Naive thymus-derived CD8-positive, alpha-beta T cell (primary cell): ENCODE data around the gene TCF3. TPM values are rescaled to one million over a fixed set of nuclear protein-coding genes. Genes with fewer than 3 reads are reported as not detected.
"Not testable (repeated sequence)": the region's sequence is repeated elsewhere in the genome, so short reads cannot be mapped to it uniquely, and the experiment has no call there.

Experiments
- ATAC-seq, 2 donors: fragments of 150-1000 bp; cut with Tn5 transposase in 1 of 2; sonication (Bioruptor Pico), chemical (Tn5 transposase) in 1 of 2; 1 replicate in 1 of 2; 2 replicates in 1 of 2; pipeline ENCODE4 v1.10.0; 2021; ENCODE audit warnings: mild to moderate bottlenecking in 2 of 2, moderate library complexity in 2 of 2
- POLR2A ChIA-PET: fragments of 350-600 bp; sonication (Branson Sonifier 250); formaldehyde crosslinking; loops from one replicate; lab custom pipeline; 2021; ENCODE audit warnings: antibody characterized with exemption; lab: Charles Lee
- DNase-seq, 10 donors: peaks; one replicate each; pipeline versions ENCODE4 v3.0.0 to v3.0.0-alpha.2; 2020 to 2022
- H3K27ac Mint-ChIP-seq, 10 donors: one replicate each; pipeline ENCODE4 v1.8.0; 2020 to 2022; ENCODE audit warnings: mild to moderate bottlenecking in 10 of 10, mixed read lengths in 10 of 10, moderate library complexity in 4 of 10, inconsistent platforms in 1 of 10
- H3K27me3 Mint-ChIP-seq, 5 donors: one replicate each; pipeline ENCODE4 v1.8.0; 2021 to 2022; ENCODE audit warnings: mixed read lengths in 5 of 5
- H3K36me3 Mint-ChIP-seq, 3 donors: one replicate each; pipeline ENCODE4 v1.8.0; 2020 to 2022; ENCODE audit warnings: mixed read lengths in 3 of 3, mild to moderate bottlenecking in 2 of 3, inconsistent platforms in 1 of 3
- H3K4me1 Mint-ChIP-seq, 4 donors: one replicate each; pipeline ENCODE4 v1.8.0; 2021 to 2022; ENCODE audit warnings: mixed read lengths in 4 of 4
- H3K4me3 Mint-ChIP-seq, 10 donors: one replicate each; pipeline ENCODE4 v1.8.0; 2020 to 2022; ENCODE audit warnings: mild to moderate bottlenecking in 10 of 10, mixed read lengths in 10 of 10, moderate library complexity in 6 of 10, inconsistent platforms in 1 of 10
- H3K9me3 Mint-ChIP-seq, 9 donors: one replicate each; pipeline ENCODE4 v1.8.0; 2020 to 2022; ENCODE audit warnings: mixed read lengths in 9 of 9, mild to moderate bottlenecking in 3 of 9, inconsistent platforms in 1 of 9, moderate library complexity in 1 of 9
- polyA plus RNA-seq, 3 donors: library from polyadenylated mRNA; unstranded; fragments of 300-500 nt; fragmentation: Illumina TruSeq; gene quantifications; one replicate each; pipeline ENCODE4 v1.2.3, GENCODE V29; 2021
- total RNA-seq, 8 experiments: library from RNA in 2 of 8; stranded (reverse) in 2 of 8; gene quantifications; one replicate each; pipeline ENCODE4 v1.2.3 and lab custom pipeline; 2021 to 2026

The TCF3 gene
- total and polyA plus RNA-seq, 5 experiments from 2014 or later: 7.8 to 102 (median 33.0) TPM

DNA sequence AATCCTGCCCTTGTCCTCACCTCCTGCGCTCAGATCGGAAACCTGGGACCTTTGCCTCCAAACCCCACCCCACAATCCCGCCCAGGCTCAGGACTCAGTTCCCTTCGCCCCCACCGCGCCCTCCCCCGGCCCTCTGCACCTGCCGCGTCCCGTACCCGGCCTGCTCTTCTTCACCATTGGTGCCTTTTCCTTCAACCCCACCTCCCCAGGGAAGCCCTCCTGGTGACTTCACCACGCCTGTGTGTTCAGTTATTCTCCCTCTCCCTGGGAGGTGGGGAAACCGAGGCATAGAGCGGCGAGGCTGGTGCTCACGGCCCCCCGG is 19.3 kb upstream of the TCF3 start:
- Mint-ChIP-seq H3K4me3 (peak overlapping the region in 4 of 10 donors; percentile 13 to 45 (median 36)), H3K36me3 (peaks cover 0 to 6% (median 4%) of the 10 kb centered on the region in 3 donors), H3K4me1 (peaks cover 11 to 32% (median 22%) of the 10 kb centered on the region in 4 donors), H3K27ac (no peak overlapping the region), H3K27me3 (peaks cover 14 to 65% (median 41%) of the 10 kb centered on the region in 5 donors), H3K9me3 (no peaks in the 10 kb centered on the region)
- POLR2A ChIA-PET: interaction anchor here (0.6 to 1.7 kb wide), 2 partner anchors 66 to 125 kb away, joined by 4 to 6 read pairs; no protein-coding TSS in a partner anchor
- no peak for DNase-seq
- ATAC-seq: peak; percentile 9 to 19

DNA sequence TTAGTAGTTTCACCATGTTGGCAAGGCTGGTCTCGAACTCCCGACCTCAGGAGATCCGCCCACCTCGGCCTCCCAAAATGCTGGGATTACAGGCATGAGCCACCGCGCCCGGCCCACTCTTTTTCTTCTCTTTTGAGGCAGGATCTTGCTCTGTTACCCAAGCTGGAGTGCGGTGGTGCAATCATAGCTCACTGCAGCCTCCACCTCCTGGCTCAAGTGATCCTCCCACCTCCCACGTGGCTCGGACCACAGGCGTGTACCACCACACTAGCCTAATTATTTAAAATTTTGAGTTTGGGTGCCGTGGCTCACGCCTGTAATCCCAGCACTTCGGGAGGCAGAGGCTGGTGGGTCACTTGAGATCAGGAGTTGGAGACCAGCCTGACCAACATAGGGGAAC is 18.3 kb upstream of the TCF3 start:
- H3K4me1 Mint-ChIP-seq: peaks cover 11 to 32% (median 23%) of the 10 kb centered on the region in 4 donors
- peaks cover 14 to 64% (median 41%) of the 10 kb centered on the region in 5 donors for H3K27me3 Mint-ChIP-seq
- not testable (repeated sequence) for H3K36me3 Mint-ChIP-seq, H3K9me3 Mint-ChIP-seq, H3K4me3 Mint-ChIP-seq, DNase-seq, H3K27ac Mint-ChIP-seq, ATAC-seq
- POLR2A ChIA-PET: interaction anchor here (0.6 to 1.4 kb wide), 2 partner anchors 65 to 167 kb away, joined by 3 to 4 read pairs; no protein-coding TSS in a partner anchor

GRCh38 chr19:1668486-1669270 is 16.3 kb upstream of the TCF3 start:
- Mint-ChIP-seq H3K27ac (peak overlapping the region in 3 of 10 donors; percentile 50 to 85 (median 84)), H3K4me1 (peaks cover 11 to 31% (median 24%) of the 10 kb centered on the region in 4 donors), H3K4me3 (peak overlapping the region in 9 of 10 donors; percentile 16 to 83 (median 55)), H3K9me3 (no peaks in the 10 kb centered on the region), H3K36me3 (peaks cover 0 to 6% (median 4%) of the 10 kb centered on the region in 3 donors), H3K27me3 (peaks cover 11 to 48% (median 27%) of the 10 kb centered on the region in 5 donors)
- DNase-seq (peak in 2 of 10 donors; percentile 26 to 31), ATAC-seq (peak; percentile 56 to 65)
- POLR2A ChIA-PET: interaction anchor here (0.8 to 1.4 kb wide), 2 partner anchors 15 to 63 kb away, joined by 3 to 6 read pairs; partner anchors contain the start of gene UQCR11

DNA sequence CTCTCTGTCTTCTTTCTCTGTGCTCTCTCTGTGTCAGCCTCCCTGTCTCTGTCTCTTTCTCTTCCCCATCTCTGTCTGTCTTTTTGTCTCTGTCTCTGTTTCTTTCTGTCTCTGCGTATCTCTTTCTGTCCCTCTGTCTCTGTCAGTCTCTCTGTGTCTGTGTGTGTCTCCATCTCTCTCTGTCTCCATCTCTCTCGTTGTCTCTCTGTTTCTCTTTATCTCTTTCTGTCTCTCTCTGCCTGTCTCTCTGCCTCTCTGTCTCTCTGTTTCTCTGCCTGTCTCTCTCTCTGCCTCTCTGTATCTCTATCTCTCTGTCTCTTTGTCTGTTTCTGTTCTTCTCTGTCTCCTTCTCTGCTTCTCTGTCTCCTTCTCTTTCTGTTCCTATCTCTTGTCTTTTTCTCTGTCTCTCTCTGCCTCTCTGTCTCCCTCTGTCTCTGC is 15.7 kb upstream of the TCF3 start:
- POLR2A ChIA-PET: no interaction called here
- Mint-ChIP-seq H3K9me3 (no peaks in the 10 kb centered on the region), H3K4me1 (peaks cover 11 to 26% (median 24%) of the 10 kb centered on the region in 4 donors), H3K27ac (peak overlapping the region in 6 of 10 donors; percentile 23 to 85 (median 50)), H3K36me3 (peaks cover 0 to 6% (median 4%) of the 10 kb centered on the region in 3 donors), H3K4me3 (peak overlapping the region in 8 of 10 donors; percentile 5 to 83 (median 49)), H3K27me3 (peaks cover 8 to 42% (median 24%) of the 10 kb centered on the region in 5 donors)
- ATAC-seq (no peak), DNase-seq (no peak)

DNA sequence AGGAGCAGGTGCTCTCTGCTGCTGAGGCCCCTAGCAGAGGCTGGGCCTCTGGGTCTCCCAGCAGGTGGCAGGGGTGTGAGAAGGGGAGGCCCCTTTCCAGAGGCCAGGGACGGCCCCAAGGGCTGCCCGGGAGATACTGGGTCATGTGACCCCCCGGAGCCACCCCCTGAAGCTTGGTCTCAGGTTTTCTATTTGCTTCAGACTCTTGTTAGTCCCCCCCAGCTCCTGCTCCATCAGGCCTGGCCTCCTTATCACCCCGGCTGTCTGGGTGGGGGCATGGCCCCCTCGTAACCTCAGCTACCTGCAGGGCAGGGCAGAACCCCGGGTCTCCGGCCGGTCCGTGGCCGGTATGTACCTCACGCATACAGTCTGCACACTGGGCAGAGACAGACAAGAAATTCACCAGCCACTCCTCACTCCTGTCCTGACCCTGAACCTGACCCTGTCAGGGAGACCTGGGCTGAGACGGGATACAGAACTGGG is 13.2 kb upstream of the TCF3 start:
- Mint-ChIP-seq H3K9me3 (peaks cover 0 to 2% (median 0%) of the 10 kb centered on the region in 9 donors), H3K4me3 (no peak overlapping the region), H3K4me1 (peaks cover 11 to 28% (median 24%) of the 10 kb centered on the region in 4 donors), H3K27ac (no peak overlapping the region), H3K27me3 (peaks cover 8 to 34% (median 21%) of the 10 kb centered on the region in 5 donors), H3K36me3 (peaks cover 0 to 6% (median 4%) of the 10 kb centered on the region in 3 donors)
- DNase-seq (no peak), ATAC-seq (no peak)
- POLR2A ChIA-PET: no interaction called here

DNA sequence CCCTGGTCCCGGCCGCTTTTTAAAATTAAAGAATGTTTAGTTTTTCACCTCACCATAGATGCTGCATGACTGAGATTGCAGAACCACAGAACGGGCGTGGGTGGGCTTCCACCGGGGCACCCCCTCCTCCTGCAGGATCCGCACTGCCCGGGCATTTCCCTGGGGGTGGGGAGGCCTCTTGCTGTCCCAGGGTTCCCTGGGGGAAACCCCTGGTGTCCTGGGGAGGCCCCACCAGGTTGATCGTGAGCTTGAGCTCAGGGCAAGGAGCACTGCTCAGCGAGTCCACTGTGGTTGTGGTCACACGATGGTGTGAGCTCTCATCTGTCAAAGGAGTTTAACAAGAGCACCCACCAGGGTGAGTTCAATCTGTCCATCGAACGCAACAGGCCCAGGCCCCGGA is 11.4 kb upstream of the TCF3 start:
- no peak overlapping the region for H3K4me3 Mint-ChIP-seq
- H3K36me3 Mint-ChIP-seq: peaks cover 0 to 6% (median 4%) of the 10 kb centered on the region in 3 donors
- peaks cover 8 to 34% (median 18%) of the 10 kb centered on the region in 4 donors for H3K4me1 Mint-ChIP-seq
- ATAC-seq: no peak
- H3K27ac Mint-ChIP-seq: no peak overlapping the region
- POLR2A ChIA-PET: no interaction called here
- H3K9me3 Mint-ChIP-seq: peaks cover 0 to 2% (median 0%) of the 10 kb centered on the region in 9 donors
- DNase-seq: no peak
- peaks cover 8 to 18% (median 14%) of the 10 kb centered on the region in 5 donors for H3K27me3 Mint-ChIP-seq

GRCh38 chr19:1663227-1663626 is 10.8 kb upstream of the TCF3 start:
- not testable (repeated sequence) for H3K27ac Mint-ChIP-seq, DNase-seq, H3K4me3 Mint-ChIP-seq, H3K9me3 Mint-ChIP-seq, ATAC-seq, H3K36me3 Mint-ChIP-seq
- POLR2A ChIA-PET: interaction anchor here (0.7 kb wide), 1 partner anchor 28 kb away, joined by 8 read pairs; no protein-coding TSS in a partner anchor
- peaks cover 4 to 29% (median 12%) of the 10 kb centered on the region in 4 donors for H3K4me1 Mint-ChIP-seq
- peaks cover 5 to 11% (median 10%) of the 10 kb centered on the region in 5 donors for H3K27me3 Mint-ChIP-seq

GRCh38 chr19:1661995-1662394 is 9.6 kb upstream of the TCF3 start:
- Mint-ChIP-seq H3K36me3 (no peaks in the 10 kb centered on the region), H3K27me3 (peaks cover 0 to 4% (median 0%) of the 10 kb centered on the region in 5 donors), H3K4me1 (peaks cover 0 to 27% (median 5%) of the 10 kb centered on the region in 4 donors), H3K9me3 (peaks cover 0 to 2% (median 0%) of the 10 kb centered on the region in 9 donors), H3K27ac (peak overlapping the region in 1 of 10 donors; percentile 73), H3K4me3 (peak overlapping the region in 1 of 10 donors; percentile 15)
- ATAC-seq: no peak
- no peak for DNase-seq
- POLR2A ChIA-PET: interaction anchor here (1.4 kb wide), 1 partner anchor 11 kb away, joined by 4 read pairs; no protein-coding TSS in a partner anchor

- no peak overlapping the region for H3K27ac Mint-ChIP-seq
- POLR2A ChIA-PET: interaction anchor here (0.6 kb wide), 1 partner anchor 61 kb away, joined by 3 read pairs; no protein-coding TSS in a partner anchor
- DNase-seq (no peak), ATAC-seq (no peak)
- H3K4me3 Mint-ChIP-seq: no peak overlapping the region
- H3K9me3 Mint-ChIP-seq: peaks cover 0 to 2% (median 0%) of the 10 kb centered on the region in 9 donors
- H3K36me3 Mint-ChIP-seq: no peaks in the 10 kb centered on the region
- peaks cover 0 to 25% (median 6%) of the 10 kb centered on the region in 4 donors for H3K4me1 Mint-ChIP-seq
- no peaks in the 10 kb centered on the region for H3K27me3 Mint-ChIP-seq
Measured at GRCh38 chr19:1659084-1659427, 6.6 kb upstream of the TCF3 start.

- Mint-ChIP-seq H3K27me3 (no peaks in the 10 kb centered on the region), H3K9me3 (peaks cover 0 to 2% (median 0%) of the 10 kb centered on the region in 9 donors), H3K4me1 (peaks cover 0 to 25% (median 6%) of the 10 kb centered on the region in 4 donors), H3K36me3 (no peaks in the 10 kb centered on the region), H3K4me3 (no peak overlapping the region), H3K27ac (no peak overlapping the region)
- no peak for DNase-seq
- POLR2A ChIA-PET: interaction anchor here (0.6 kb wide), 1 partner anchor 60 kb away, joined by 3 read pairs; no protein-coding TSS in a partner anchor
- no peak for ATAC-seq
Measured at GRCh38 chr19:1658150-1659083, 6.0 kb upstream of the TCF3 start.

DNA sequence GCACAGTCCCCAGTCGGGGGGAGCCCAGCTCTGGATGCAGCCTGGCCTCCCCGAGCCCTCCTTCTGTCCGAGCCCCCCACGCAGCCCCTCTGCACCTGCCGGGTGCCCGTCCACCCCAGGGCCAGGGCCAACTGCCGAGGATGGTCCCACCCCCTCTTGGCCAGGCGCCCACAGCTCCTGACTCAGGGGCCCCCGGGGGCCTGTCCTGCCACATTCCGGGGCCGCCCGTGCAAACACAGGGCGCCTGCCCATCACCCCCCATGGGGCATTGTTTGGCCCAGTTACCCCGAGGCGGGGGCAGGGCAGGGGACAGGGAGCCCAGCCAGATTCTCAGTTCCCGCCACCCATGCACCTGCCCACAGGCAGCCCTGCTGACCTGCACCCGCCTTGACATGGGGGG is 5.3 kb upstream of the TCF3 start:
- POLR2A ChIA-PET: interaction anchor here (0.5 to 0.6 kb wide), 2 partner anchors 195 to 216 kb away, joined by 3 to 4 read pairs; no protein-coding TSS in a partner anchor
- ATAC-seq (no peak), DNase-seq (no peak)
- Mint-ChIP-seq H3K4me3 (no peak overlapping the region), H3K27me3 (no peaks in the 10 kb centered on the region), H3K36me3 (no peaks in the 10 kb centered on the region), H3K4me1 (peaks cover 0 to 29% (median 6%) of the 10 kb centered on the region in 4 donors), H3K27ac (no peak overlapping the region), H3K9me3 (peaks cover 0 to 2% (median 0%) of the 10 kb centered on the region in 9 donors)
